PFSK-1 (cell line): ENCODE results near the gene PDE6A.

Experiments
- POLR2AphosphoS5 ChIP-seq: IDR thresholded peaks from 2 replicates; pipeline ENCODE4 v1.6.1; 2012; ENCODE audit warnings: low read depth, mild to moderate bottlenecking, control low read depth, low read length, moderate library complexity
- REST ChIP-seq, 2 experiments: IDR thresholded peaks; 2 replicates each; pipeline versions ENCODE4 v1.6.1 to v1.8.0; 2011 to 2012; ENCODE audit warnings: low read depth in 2 of 2, low read length in 2 of 2, control low read depth in 1 of 2, inconsistent platforms in 1 of 2, mild to moderate bottlenecking in 1 of 2, moderate library complexity in 1 of 2; ENCODE audit not compliant: insufficient read depth in 1 of 2
- SIN3A ChIP-seq: IDR thresholded peaks from 2 replicates; pipeline ENCODE4 v1.6.1; 2012; ENCODE audit warnings: mild to moderate bottlenecking, low read length, moderate library complexity, borderline replicate concordance; ENCODE audit not compliant: insufficient read depth
- TAF1 ChIP-seq: IDR thresholded peaks from 2 replicates; pipeline ENCODE4 v1.6.1; 2012; ENCODE audit warnings: low read length, control low read depth, borderline replicate concordance; ENCODE audit not compliant: insufficient read depth

- TF ChIP-seq POLR2AphosphoS5 (no peak), REST (IDR thresholded peaks at IDR 0.05; ENCODE audit: insufficient read depth in 1 of 2, low read depth in 2 of 2, low read length in 2 of 2) (no peak), SIN3A (no peak), TAF1 (no peak)
Measured at GRCh38 chr5:149870697-149871096, 73.9 kb downstream of the PDE6A start.
